Epithelial cell of proximal tubule (primary cell): ENCODE results near the gene CYP4F22. TPM values are rescaled to one million over a fixed set of nuclear protein-coding genes. Genes with fewer than 3 reads are reported as not detected.
"Not testable (repeated sequence)": the region's sequence is repeated elsewhere in the genome, so short reads cannot be mapped to it uniquely, and the experiment has no call there.

Source experiments
- DNase-seq: peaks from one replicate; pipeline ENCODE4 v3.0.0-alpha.2; 2011; ENCODE audit warnings: low read depth
- H3K4me3 ChIP-seq: 2 replicates; pipeline ENCODE4 v1.5.1; 2011; ENCODE audit warnings: low read depth, mild to moderate bottlenecking, low read length
- total RNA-seq: library from RNA; depleted of rRNA; stranded (reverse); fragments of >200 nt; gene quantifications from 2 replicates; pipeline ENCODE4 v1.2.3, GENCODE V29; 2015
- TF ChIP-seq, protein P1 (sequence below): conservative IDR thresholded peaks from 2 replicates; pipeline ENCODE4 v1.5.1; 2012; ENCODE audit warnings: low read depth, mild to moderate bottlenecking, low read length

The CYP4F22 gene
- total RNA-seq, 1 donor from 2014 or later = not detected

DNA sequence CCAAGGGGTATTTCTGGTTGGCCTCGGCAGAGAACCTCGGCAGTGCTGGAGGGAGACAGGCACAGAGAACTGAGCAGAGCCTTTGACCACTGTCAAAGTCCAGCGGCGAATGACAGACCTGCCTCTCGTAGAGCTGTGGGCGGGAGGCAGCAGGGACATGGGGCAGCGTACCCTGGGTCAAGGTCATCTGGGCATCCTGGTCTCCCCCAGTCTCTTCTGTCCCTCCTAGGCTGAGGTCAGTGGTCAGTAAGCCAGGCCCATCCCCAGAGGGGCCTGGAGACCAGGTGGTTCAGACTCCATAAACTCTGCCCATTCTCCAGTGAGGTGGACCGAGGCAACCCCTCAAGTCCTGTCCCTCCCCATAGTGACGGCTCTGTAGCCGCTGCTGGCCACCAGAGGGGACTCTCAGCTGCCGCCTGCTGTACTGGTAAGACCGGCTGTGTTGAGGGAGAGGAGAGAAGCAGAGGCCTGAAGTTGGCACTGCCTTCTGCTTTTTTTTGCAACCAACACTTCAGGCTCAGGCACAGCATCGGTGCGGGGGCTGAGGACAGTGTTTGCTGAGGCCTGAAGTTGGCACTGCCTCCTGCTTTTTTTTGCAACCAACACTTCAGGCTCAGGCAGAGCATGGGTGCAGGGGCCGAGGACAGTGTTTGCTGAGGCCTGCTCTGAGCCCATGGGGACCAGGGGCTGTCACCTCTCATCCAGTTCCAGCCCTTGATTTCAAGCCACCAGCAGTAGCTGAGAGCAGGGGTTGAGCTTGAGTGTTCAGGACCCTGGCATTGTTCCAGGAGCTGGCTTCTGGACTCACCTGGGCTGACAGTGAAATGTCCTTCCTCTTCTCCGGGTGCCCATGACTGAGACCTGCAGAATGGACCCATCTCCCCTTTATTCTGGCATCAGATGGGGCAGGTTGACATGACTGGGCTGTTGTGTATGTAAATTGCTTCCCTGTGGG, 28.7 kb upstream of the CYP4F22 start, which contains the start of gene PGLYRP2:
PGLYRP2 (minus strand) TSS at position 111 of the 955 bp plus-strand sequence. CDS start 130 bp downstream, outside the sequence.
- no peak within 1 kb of the TSS for H3K4me3 ChIP-seq
- TF ChIP-seq, protein P1, sequence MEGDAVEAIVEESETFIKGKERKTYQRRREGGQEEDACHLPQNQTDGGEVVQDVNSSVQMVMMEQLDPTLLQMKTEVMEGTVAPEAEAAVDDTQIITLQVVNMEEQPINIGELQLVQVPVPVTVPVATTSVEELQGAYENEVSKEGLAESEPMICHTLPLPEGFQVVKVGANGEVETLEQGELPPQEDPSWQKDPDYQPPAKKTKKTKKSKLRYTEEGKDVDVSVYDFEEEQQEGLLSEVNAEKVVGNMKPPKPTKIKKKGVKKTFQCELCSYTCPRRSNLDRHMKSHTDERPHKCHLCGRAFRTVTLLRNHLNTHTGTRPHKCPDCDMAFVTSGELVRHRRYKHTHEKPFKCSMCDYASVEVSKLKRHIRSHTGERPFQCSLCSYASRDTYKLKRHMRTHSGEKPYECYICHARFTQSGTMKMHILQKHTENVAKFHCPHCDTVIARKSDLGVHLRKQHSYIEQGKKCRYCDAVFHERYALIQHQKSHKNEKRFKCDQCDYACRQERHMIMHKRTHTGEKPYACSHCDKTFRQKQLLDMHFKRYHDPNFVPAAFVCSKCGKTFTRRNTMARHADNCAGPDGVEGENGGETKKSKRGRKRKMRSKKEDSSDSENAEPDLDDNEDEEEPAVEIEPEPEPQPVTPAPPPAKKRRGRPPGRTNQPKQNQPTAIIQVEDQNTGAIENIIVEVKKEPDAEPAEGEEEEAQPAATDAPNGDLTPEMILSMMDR = peak; percentile 11
- no peak for DNase-seq

DNA sequence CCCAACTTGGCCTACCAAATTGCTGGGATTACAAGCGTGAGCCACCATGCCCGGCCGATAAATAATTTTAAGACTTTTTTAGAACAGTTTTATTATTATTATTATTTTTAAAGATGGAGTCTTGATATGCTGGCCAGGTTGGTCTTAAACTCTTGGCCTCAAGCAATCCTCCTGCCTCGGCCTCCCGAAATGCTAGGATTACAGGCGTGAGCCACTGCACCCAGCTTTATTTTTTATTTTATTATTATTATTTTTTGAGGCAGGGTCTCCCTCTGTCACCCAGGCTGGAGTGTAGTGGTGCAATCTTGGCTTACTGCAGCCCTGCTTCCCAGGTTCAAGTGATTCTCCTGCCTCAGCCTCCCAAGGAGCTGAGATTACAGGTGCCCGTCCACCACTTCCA, 27.3 kb upstream of the CYP4F22 start:
- not testable (repeated sequence) for H3K4me3 ChIP-seq, DNase-seq

DNA sequence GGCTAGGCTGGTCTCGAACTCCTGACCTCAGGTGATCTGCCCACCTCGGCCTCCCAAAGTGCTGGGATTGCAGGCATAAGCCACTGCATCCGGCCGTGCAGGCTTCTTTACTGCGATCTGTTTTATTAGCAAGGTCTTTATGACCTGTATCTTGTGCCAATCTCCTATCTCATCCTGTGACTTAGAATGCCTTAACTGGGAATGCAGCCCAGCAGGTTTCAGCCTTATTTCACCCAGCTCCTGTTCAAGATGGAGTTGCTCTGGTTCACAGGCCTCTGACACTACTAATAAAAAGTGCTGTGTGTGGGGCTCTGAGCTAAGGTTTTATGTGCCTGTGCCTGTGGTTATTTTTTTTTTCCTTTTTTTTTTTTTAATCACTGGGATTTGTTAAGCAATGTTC, 22.6 kb upstream of the CYP4F22 start:
- DNase-seq = not testable (repeated sequence)

DNA sequence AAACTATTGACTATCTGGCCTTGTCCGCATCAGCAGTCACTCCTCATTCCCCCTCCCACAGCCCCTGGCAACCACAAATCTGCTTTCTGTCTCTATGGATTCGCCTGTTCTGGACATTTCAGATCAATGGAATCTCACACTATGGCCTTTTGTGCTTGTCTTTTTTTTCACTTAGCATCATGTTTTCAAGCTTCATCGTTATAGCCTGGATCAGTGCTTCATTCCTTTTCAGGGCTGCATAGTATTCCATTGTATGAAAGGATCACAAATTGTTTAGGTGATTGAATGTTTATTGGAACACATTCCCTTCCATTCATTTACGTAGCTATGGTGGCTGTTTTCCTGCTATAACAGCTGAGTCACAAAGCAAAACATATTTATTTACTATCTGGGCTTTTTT, 21.3 kb upstream of the CYP4F22 start:
- DNase-seq = no peak
- TF ChIP-seq, protein P1 = no peak
- H3K4me3 ChIP-seq = no peak overlapping the region

More for the DNA sequence above, 22.6 kb upstream of the CYP4F22 start:
- H3K4me3 ChIP-seq = not testable (repeated sequence)

DNA sequence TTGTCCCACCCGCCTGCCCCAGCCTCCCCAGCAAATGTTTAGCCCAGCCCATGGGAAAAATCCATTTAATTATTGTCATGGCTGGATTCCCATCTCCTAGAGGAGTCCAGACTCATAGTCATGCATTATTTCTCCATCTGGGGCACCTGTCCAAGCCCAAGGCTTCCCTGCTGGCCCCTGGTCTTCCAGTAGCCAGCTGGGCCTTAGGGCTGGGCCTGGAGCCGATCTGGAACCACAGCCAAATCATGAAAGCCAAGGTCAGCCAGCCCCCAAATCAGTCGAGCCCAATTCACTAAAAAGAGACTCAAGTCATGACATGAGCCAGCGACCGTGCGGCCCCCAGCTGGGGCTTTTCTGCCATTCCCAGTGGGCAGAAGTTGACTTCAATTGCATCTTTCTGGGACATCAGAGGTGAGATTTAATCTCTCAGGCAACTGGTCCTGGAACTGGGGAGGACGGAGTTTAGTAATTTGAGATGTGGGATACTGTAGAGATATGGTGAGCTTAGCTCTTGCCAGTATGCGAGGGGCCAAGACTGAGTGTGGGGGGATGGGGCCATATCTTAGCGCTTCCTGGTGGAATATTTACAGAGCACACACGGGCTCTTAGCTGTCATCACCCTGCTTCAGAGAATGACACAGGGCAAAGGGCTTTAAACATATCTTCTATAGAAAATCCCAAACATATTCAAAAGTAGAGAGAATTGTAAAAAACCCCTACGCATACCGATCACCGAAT, 19.7 kb upstream of the CYP4F22 start:
- H3K4me3 ChIP-seq = no peak overlapping the region
- no peak for DNase-seq
- TF ChIP-seq, protein P1 = no peak

DNA sequence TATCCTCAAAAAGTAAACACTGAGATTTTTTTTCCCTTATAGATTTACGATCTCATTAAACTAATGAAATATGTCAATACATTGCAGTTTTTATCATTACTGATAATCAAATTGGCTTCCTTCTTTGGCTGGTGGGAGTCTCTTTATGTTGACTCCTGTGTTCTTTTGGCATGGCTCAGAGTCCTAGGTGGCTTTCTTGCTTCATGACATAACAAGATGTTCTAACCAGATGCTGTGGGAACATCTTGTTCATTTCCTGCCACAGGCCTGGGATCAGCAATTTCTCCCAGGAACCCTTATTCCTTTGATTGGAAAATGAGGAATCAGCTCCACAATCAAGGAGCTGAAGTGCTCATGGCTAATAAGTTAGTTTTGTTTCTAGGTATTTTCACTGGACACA, 13.2 kb upstream of the CYP4F22 start:
- TF ChIP-seq, protein P1 = no peak
- DNase-seq = no peak
- no peak overlapping the region for H3K4me3 ChIP-seq

DNA sequence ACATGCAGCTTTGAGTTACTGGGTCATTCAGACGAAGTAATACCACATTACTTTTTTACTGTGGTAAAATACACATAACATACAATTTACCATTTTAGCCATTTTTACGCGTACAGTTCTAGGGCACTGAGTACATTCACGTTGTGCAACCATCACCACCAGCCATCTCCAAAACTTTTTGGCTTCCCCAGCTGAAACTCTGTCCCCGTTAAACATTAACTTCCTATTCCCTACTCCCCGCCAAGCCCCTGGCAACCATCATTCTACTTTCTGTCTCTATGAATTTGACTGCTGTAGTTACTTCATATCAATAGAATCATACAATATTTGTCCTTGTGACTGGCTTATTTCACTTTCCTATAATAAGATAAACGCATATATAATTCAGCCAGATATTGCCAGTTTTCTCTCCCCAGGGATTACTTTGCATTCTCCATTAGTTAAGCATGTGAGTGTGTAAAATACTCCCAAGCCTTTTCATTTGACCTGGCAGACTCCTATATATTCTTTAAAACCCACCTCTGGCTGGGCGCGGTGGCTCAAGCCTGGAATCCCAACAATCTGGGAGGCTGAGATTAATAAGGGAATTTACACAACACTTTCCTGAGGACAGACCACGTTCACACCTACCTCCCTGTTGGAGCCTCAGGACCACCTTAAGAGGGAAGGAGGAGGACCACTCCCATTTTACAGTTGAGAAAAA, 10.0 kb upstream of the CYP4F22 start:
- TF ChIP-seq, protein P1 = no peak
- H3K4me3 ChIP-seq = no peak overlapping the region
- DNase-seq = no peak
